Measurements from ENCODE around the gene ACSBG1.

The ACSBG1 gene

GRCh38 chr15:78211189-78211921, 23.0 kb downstream of the ACSBG1 start:
- 84% methylated on average over 10 of the region's 12 CpGs for WGBS
- Histone ChIP-seq H3K9me3 (ENCODE audit: control insufficient read depth, low read length) (no peaks in the 10 kb centered on the region), H4K91ac (ENCODE audit: low read length) (no peak overlapping the region), H2BK5ac (ENCODE audit: low read depth, low read length, poor library complexity, severe bottlenecking) (no peak overlapping the region), H2AFZ (ENCODE audit: low read depth, low read length) (no peak overlapping the region), H3K36me3 (ENCODE audit: control insufficient read depth in 1 of 2, insufficient read depth in 2 of 2, low read depth in 1 of 2, low read length in 2 of 2) (no peaks in the 10 kb centered on the region), H3K23ac (ENCODE audit: low read length in 2 of 2) (no peak overlapping the region), H3K27me3 (ENCODE audit: control insufficient read depth in 1 of 2, insufficient read depth in 1 of 2, low read length in 2 of 2) (peaks cover 0 to 10% of the 10 kb centered on the region in 2 experiments), H3K4me3 (ENCODE audit: insufficient read depth in 1 of 2, low read depth in 1 of 2, low read length in 2 of 2) (no peak overlapping the region), H2BK120ac (ENCODE audit: low read depth, low read length) (no peak overlapping the region), H2BK15ac (ENCODE audit: low read depth, poor library complexity, severe bottlenecking) (no peak overlapping the region), H3K4ac (ENCODE audit: low read depth in 1 of 2, low read length in 2 of 2) (no peak overlapping the region), H3K9ac (ENCODE audit: low read length) (no peak overlapping the region), H2AK5ac (ENCODE audit: low read length, severe bottlenecking) (no peak overlapping the region), H3K14ac (ENCODE audit: low read length in 2 of 2) (no peak overlapping the region), H4K8ac (ENCODE audit: low read length) (no peak overlapping the region), H3K18ac (ENCODE audit: low read depth in 1 of 2, low read length in 2 of 2) (peak overlapping the region in 1 of 2 experiments; percentile 4), H3K4me1 (ENCODE audit: control insufficient read depth, insufficient read depth, low read depth, low read length) (peaks cover 41% of the 10 kb centered on the region), H3K79me1 (replicated peaks; ENCODE audit: low read length, poor library complexity, severe bottlenecking) (no peaks in the 10 kb centered on the region), H3K27ac (ENCODE audit: low read length, poor library complexity, severe bottlenecking) (no peak overlapping the region), H3K4me2 (ENCODE audit: low read length, poor library complexity, severe bottlenecking) (no peak overlapping the region), H2BK12ac (ENCODE audit: low read length in 2 of 2) (peak overlapping the region in 1 of 2 experiments; percentile 7)
- no peak for DNase-seq

GRCh38 chr15:78210349-78210717, 24.0 kb downstream of the ACSBG1 start:
- no peak overlapping the region for H3K4ac ChIP-seq (ENCODE audit: low read depth in 1 of 2, low read length in 2 of 2)
- H3K27ac ChIP-seq (ENCODE audit: low read length, poor library complexity, severe bottlenecking) = no peak overlapping the region
- H3K36me3 ChIP-seq (ENCODE audit: control insufficient read depth in 1 of 2, insufficient read depth in 2 of 2, low read depth in 1 of 2, low read length in 2 of 2) = no peaks in the 10 kb centered on the region
- no peak overlapping the region for H3K4me3 ChIP-seq (ENCODE audit: insufficient read depth in 1 of 2, low read depth in 1 of 2, low read length in 2 of 2)
- no peak overlapping the region for H2AK5ac ChIP-seq (ENCODE audit: low read length, severe bottlenecking)
- H4K91ac ChIP-seq (ENCODE audit: low read length) = no peak overlapping the region
- no peak overlapping the region for H2BK120ac ChIP-seq (ENCODE audit: low read depth, low read length)
- H3K23ac ChIP-seq (ENCODE audit: low read length in 2 of 2) = no peak overlapping the region
- peak; percentile 25 for DNase-seq
- H2BK12ac ChIP-seq (ENCODE audit: low read length in 2 of 2) = no peak overlapping the region
- no peaks in the 10 kb centered on the region for H3K79me1 ChIP-seq (replicated peaks; ENCODE audit: low read length, poor library complexity, severe bottlenecking)
- WGBS = 42% methylated on average over 2 of the region's 5 CpGs
- no peak overlapping the region for H4K8ac ChIP-seq (ENCODE audit: low read length)
- H2BK15ac ChIP-seq (ENCODE audit: low read depth, poor library complexity, severe bottlenecking) = no peak overlapping the region
- peaks cover 49% of the 10 kb centered on the region for H3K4me1 ChIP-seq (ENCODE audit: control insufficient read depth, insufficient read depth, low read depth, low read length)
- no peak overlapping the region for H3K14ac ChIP-seq (ENCODE audit: low read length in 2 of 2)
- no peaks in the 10 kb centered on the region for H3K9me3 ChIP-seq (ENCODE audit: control insufficient read depth, low read length)
- peaks cover 0 to 20% of the 10 kb centered on the region in 2 experiments for H3K27me3 ChIP-seq (ENCODE audit: control insufficient read depth in 1 of 2, insufficient read depth in 1 of 2, low read length in 2 of 2)
- no peak overlapping the region for H2AFZ ChIP-seq (ENCODE audit: low read depth, low read length)
- no peak overlapping the region for H3K9ac ChIP-seq (ENCODE audit: low read length)
- no peak overlapping the region for H2BK5ac ChIP-seq (ENCODE audit: low read depth, low read length, poor library complexity, severe bottlenecking)
- H3K18ac ChIP-seq (ENCODE audit: low read depth in 1 of 2, low read length in 2 of 2) = no peak overlapping the region
- no peak overlapping the region for H3K4me2 ChIP-seq (ENCODE audit: low read length, poor library complexity, severe bottlenecking)

GRCh38 chr15:78209646-78210348, 24.6 kb downstream of the ACSBG1 start:
- Histone ChIP-seq H3K4me3 (ENCODE audit: insufficient read depth in 1 of 2, low read depth in 1 of 2, low read length in 2 of 2) (no peak overlapping the region), H2BK120ac (ENCODE audit: low read depth, low read length) (no peak overlapping the region), H2BK5ac (ENCODE audit: low read depth, low read length, poor library complexity, severe bottlenecking) (no peak overlapping the region), H4K91ac (ENCODE audit: low read length) (no peak overlapping the region), H2AFZ (ENCODE audit: low read depth, low read length) (no peak overlapping the region), H3K27me3 (ENCODE audit: control insufficient read depth in 1 of 2, insufficient read depth in 1 of 2, low read length in 2 of 2) (peaks cover 0 to 23% of the 10 kb centered on the region in 2 experiments), H3K4me2 (ENCODE audit: low read length, poor library complexity, severe bottlenecking) (no peak overlapping the region), H3K4ac (ENCODE audit: low read depth in 1 of 2, low read length in 2 of 2) (no peak overlapping the region), H3K27ac (ENCODE audit: low read length, poor library complexity, severe bottlenecking) (no peak overlapping the region), H3K9ac (ENCODE audit: low read length) (no peak overlapping the region), H2BK15ac (ENCODE audit: low read depth, poor library complexity, severe bottlenecking) (no peak overlapping the region), H3K18ac (ENCODE audit: low read depth in 1 of 2, low read length in 2 of 2) (no peak overlapping the region), H4K8ac (ENCODE audit: low read length) (no peak overlapping the region), H3K36me3 (ENCODE audit: control insufficient read depth in 1 of 2, insufficient read depth in 2 of 2, low read depth in 1 of 2, low read length in 2 of 2) (no peaks in the 10 kb centered on the region), H3K14ac (ENCODE audit: low read length in 2 of 2) (no peak overlapping the region), H2AK5ac (ENCODE audit: low read length, severe bottlenecking) (no peak overlapping the region), H3K9me3 (ENCODE audit: control insufficient read depth, low read length) (no peaks in the 10 kb centered on the region), H3K4me1 (ENCODE audit: control insufficient read depth, insufficient read depth, low read depth, low read length) (peaks cover 54% of the 10 kb centered on the region), H3K79me1 (replicated peaks; ENCODE audit: low read length, poor library complexity, severe bottlenecking) (no peaks in the 10 kb centered on the region), H3K23ac (ENCODE audit: low read length in 2 of 2) (no peak overlapping the region), H2BK12ac (ENCODE audit: low read length in 2 of 2) (no peak overlapping the region)
- no peak for DNase-seq
- WGBS = 74% methylated on average over 9 of the region's 9 CpGs

GRCh38 chr15:78208887-78209645, 25.3 kb downstream of the ACSBG1 start:
- Histone ChIP-seq H2BK120ac (ENCODE audit: low read depth, low read length) (no peak overlapping the region), H3K9ac (ENCODE audit: low read length) (no peak overlapping the region), H4K8ac (ENCODE audit: low read length) (no peak overlapping the region), H3K4me3 (ENCODE audit: insufficient read depth in 1 of 2, low read depth in 1 of 2, low read length in 2 of 2) (no peak overlapping the region), H3K79me1 (replicated peaks; ENCODE audit: low read length, poor library complexity, severe bottlenecking) (no peaks in the 10 kb centered on the region), H3K18ac (ENCODE audit: low read depth in 1 of 2, low read length in 2 of 2) (no peak overlapping the region), H3K4me1 (ENCODE audit: control insufficient read depth, insufficient read depth, low read depth, low read length) (peaks cover 56% of the 10 kb centered on the region), H3K4me2 (ENCODE audit: low read length, poor library complexity, severe bottlenecking) (no peak overlapping the region), H2BK5ac (ENCODE audit: low read depth, low read length, poor library complexity, severe bottlenecking) (no peak overlapping the region), H3K36me3 (ENCODE audit: control insufficient read depth in 1 of 2, insufficient read depth in 2 of 2, low read depth in 1 of 2, low read length in 2 of 2) (no peaks in the 10 kb centered on the region), H3K23ac (ENCODE audit: low read length in 2 of 2) (no peak overlapping the region), H3K27ac (ENCODE audit: low read length, poor library complexity, severe bottlenecking) (no peak overlapping the region), H3K14ac (ENCODE audit: low read length in 2 of 2) (no peak overlapping the region), H2BK15ac (ENCODE audit: low read depth, poor library complexity, severe bottlenecking) (no peak overlapping the region), H2AFZ (ENCODE audit: low read depth, low read length) (no peak overlapping the region), H2AK5ac (ENCODE audit: low read length, severe bottlenecking) (no peak overlapping the region), H2BK12ac (ENCODE audit: low read length in 2 of 2) (no peak overlapping the region), H3K4ac (ENCODE audit: low read depth in 1 of 2, low read length in 2 of 2) (no peak overlapping the region), H4K91ac (ENCODE audit: low read length) (no peak overlapping the region), H3K27me3 (ENCODE audit: control insufficient read depth in 1 of 2, insufficient read depth in 1 of 2, low read length in 2 of 2) (peaks cover 0 to 30% of the 10 kb centered on the region in 2 experiments), H3K9me3 (ENCODE audit: control insufficient read depth, low read length) (no peaks in the 10 kb centered on the region)
- whole genome bisulfite sequencing = 91% methylated on average over 20 of the region's 20 CpGs
- DNase-seq = no peak
